Coronary artery (tissue), 2 donors: ENCODE data around the gene FOLH1.
"Not testable (repeated sequence)": the region's sequence is repeated elsewhere in the genome, so short reads cannot be mapped to it uniquely, and the experiment has no call there.

Source experiments
- DNase-seq: peaks from one replicate; pipeline ENCODE4 v3.0.0-alpha.2; 2017; ENCODE audit warnings: low spot score
- H3K27ac ChIP-seq, 2 donors: fragments of 200-600 bp; sonication (generic); one replicate each; pipeline ENCODE4 v1.5.1; 2016 to 2019
- H3K4me3 ChIP-seq: fragments of 200-600 bp; sonication (generic); 2 replicates; pipeline ENCODE4 v1.5.1; 2016; ENCODE audit warnings: mild to moderate bottlenecking, moderate library complexity
- CTCF ChIP-seq: fragments of 200-600 bp; sonication (generic); IDR thresholded peaks from one replicate; pipeline ENCODE4 v1.5.1; 2019; ENCODE audit warnings: antibody characterized with exemption

The FOLH1 gene

DNA sequence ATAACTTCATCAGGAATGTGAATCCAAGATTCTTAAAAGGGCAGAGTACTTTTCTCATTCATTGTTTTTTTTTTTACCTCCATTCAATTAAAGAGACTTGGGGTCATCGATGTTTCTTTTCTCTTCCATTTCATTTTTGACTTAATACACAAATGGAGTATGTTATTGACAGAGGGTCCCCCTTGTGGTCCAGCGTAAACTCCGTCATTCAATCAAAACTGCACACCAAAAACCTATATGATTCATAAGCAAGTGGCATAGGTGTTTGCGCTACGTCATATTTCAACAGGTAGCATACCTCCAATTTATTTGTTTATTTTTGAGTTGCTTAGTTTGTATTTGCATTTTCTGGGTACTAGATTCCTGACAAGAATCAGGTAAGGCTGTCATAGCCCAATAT lies 12.7 kb upstream of the FOLH1 start:
- no peak for TF ChIP-seq CTCF
- no peak for DNase-seq
- H3K4me3 ChIP-seq: no peak overlapping the region
- no peak overlapping the region for H3K27ac ChIP-seq

DNA sequence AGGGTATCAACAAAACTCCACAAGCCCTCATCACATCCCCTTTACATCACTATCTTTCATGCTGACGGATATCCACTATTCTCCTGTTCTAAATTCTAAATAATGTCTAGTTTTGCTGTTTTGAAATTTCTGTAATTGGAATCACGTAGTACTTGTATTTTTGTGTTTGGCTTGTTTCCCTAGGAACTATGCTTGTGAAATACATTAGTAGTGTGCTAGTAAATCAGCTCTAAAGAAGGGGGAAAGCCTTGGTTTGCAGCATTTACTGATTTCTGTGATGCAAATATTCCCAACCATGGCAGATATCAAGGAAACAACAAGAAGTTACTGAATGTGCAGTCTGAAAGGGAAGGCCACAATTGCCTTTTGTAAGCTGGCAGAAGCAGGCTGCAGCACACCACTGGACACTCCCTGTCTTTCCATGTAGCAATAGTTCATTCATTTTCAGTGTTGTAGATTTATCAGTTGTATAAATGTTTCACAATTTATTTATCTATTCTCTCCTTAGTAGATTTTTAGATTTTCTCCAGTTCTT lies 4.7 kb upstream of the FOLH1 start:
- TF ChIP-seq CTCF: no peak
- no peak overlapping the region for H3K4me3 ChIP-seq
- no peak overlapping the region for H3K27ac ChIP-seq
- no peak for DNase-seq

- H3K27ac ChIP-seq, DNase-seq, H3K4me3 ChIP-seq: not testable (repeated sequence)
Observed at GRCh38 chr11:49206999-49207398, 1.4 kb downstream of the FOLH1 start.

- no peak for TF ChIP-seq CTCF
- Histone ChIP-seq H3K4me3 (no peak overlapping the region), H3K27ac (no peak overlapping the region)
- DNase-seq: no peak
Observed at GRCh38 chr11:49202287-49202976, 6.0 kb downstream of the FOLH1 start.

DNA sequence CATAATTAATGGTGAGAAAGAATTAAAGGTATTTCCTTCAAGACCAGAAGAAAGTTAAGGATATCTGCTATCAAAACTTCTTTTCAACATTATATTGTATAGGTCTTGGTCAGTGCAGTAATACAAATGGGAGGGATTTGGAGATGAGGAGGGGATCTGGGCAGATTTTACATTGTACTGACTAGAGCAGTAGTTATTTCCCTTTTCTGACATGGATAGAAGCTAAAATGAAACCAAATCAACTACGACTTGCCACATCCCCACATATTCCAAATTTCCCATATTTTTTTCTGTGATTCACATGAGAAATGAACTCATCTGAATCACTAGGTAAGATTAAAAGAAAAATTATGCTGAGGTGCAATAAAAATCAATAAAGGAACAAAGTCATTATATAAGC lies 11.6 kb downstream of the FOLH1 start:
- not testable (repeated sequence) for H3K4me3 ChIP-seq, H3K27ac ChIP-seq, DNase-seq

GRCh38 chr11:49196002-49196401 lies 12.4 kb downstream of the FOLH1 start:
- DNase-seq, H3K27ac ChIP-seq, H3K4me3 ChIP-seq: not testable (repeated sequence)

- not testable (repeated sequence) for DNase-seq, H3K27ac ChIP-seq, H3K4me3 ChIP-seq
Observed at GRCh38 chr11:49190287-49190686, 18.1 kb downstream of the FOLH1 start.

DNA sequence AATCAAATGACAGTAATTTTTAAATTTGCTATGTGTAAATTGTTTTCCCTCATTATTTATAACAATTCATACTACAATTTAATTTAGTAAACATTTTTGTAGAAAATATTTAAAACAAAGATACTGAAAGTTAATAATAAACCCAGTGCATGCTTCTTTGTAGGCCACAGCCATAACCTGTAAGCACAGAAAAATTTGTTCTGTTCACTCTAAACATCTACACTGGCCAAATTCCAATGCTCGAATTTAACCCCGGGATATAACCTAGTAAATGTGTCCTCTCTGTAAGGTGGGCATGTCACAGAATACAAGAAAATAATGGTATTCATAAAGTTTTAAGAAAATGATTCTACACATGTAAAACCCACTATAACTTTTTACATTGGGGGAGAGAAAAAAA lies 22.2 kb downstream of the FOLH1 start:
- not testable (repeated sequence) for DNase-seq, H3K27ac ChIP-seq, H3K4me3 ChIP-seq

DNA sequence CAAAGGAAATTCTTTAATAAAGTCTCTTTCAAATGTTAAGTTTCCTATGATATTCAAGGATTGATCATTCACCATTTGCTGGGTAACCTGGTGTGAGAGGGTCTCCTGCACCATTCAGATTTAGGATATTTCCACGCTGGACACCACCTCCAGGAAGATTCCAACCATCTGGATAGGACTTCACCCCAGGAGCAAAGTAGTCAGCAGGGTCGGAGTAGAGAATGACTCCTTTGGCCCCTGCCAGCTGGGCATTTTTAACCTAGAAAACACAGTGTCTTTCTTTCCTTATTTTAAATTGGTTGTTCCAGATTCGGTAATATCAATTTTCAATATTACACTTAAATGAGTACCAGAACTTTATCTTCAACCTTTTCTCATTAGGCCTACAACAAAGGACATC lies 22.8 kb downstream of the FOLH1 start:
- not testable (repeated sequence) for H3K27ac ChIP-seq, DNase-seq, H3K4me3 ChIP-seq

DNA sequence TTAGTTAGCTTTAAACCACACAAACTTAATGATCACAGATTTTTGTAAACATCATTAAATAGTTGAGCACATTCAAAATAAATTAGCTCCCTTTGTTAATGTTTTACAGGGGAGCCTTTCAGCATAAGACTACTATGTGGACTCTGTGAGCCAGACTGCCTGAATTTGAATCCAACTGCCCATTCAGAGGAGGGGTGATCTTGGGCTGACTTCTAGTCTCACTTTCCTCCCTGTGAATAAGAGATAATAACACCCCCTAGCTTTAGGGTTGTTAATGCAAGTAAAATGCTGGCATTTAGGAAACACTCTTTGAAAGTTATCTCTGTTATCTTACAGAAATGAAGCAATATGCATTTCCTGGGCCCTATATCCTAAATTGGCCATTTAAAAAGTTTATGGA lies 23.6 kb downstream of the FOLH1 start:
- not testable (repeated sequence) for H3K4me3 ChIP-seq, H3K27ac ChIP-seq, DNase-seq

DNA sequence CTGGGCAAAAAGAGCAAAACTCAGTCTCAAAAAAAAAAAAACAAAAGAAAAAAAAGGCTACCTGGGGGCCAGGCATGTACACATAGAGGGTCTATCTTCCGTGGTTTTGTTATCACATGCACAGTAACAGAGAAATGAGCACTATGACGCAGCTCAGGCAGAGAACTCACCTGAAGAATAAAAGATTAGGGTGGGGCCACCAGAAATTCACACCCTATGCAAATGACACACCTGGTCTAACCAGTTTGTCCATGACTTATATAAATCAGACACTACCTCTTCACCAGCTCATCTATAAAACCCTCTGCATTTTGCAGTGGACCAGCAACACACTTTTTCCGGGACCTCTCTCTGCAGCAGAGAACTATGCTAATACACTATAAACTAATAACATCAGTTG lies 30.5 kb downstream of the FOLH1 start:
- H3K27ac ChIP-seq, H3K4me3 ChIP-seq, DNase-seq: not testable (repeated sequence)

- not testable (repeated sequence) for DNase-seq, H3K4me3 ChIP-seq, H3K27ac ChIP-seq
Observed at GRCh38 chr11:49175378-49175777, 33.0 kb downstream of the FOLH1 start.

DNA sequence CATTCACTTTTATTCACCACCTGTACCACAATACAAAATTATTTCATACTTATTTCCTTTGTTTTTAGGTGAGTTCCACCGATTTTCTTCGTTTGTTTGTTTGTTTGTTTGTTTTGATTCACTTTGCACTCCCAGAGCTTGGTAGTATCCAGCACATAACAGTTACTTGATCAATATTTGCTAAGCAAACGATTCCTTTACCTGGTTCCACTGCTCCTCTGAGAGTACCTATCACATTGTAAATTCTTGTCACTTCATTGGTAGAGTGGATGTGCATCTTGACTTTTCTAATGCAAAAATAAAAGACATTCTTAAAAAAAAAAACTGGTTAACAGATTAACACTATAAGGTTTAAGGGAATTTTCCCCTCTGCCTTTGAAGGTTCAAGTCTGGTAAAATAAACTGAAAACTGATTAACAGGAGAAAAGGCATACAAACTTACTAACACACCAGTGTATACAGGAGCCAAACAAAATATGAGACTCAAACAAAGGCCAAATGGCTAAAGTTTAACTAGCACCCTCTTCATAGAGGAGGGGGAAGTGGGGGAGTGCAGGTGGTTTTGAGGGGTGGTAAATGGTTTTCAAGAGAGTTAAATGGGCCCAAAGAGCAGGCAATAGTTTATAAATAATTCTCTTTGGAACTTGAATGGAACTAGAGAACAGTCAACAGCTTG lies 33.6 kb downstream of the FOLH1 start:
- DNase-seq, H3K4me3 ChIP-seq, H3K27ac ChIP-seq: not testable (repeated sequence)

DNA sequence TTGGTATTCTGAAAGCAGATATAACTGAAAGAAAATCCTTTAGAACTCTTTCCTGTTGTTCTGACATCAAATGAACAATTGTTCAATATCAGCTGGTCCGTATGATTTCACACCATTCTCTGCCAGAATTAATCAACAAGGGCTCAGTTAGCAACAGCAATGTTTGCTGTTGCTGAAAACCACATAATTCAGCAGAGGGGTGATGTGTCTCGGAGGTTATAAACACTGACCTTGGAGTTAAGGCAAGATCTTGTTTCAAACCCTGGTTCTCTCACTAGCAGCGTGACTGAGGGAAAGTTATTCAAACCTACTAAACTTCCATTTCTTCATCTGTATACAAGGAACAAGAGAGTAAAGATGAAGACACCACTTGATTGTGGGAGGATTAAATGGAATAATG lies 36.8 kb downstream of the FOLH1 start:
- H3K4me3 ChIP-seq, DNase-seq, H3K27ac ChIP-seq: not testable (repeated sequence)

DNA sequence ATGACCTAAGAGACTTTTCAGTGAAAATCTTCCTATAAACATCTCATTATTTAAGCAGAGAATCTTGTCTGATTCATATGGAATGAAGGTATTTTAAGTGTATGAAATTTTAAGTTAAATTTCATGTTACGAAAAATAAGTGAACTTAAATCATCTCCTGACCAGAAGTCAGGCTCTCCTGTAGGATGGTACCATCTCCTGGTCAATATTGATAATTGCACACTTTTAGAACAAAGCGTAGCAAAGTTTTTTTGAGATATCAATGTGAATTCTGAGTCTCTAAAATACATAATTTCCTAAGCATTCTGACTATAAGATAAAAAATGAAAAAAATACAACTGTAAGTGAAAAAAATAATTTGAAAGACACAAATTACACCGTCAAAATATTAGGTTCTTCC lies 38.8 kb downstream of the FOLH1 start:
- not testable (repeated sequence) for H3K4me3 ChIP-seq, DNase-seq, H3K27ac ChIP-seq

DNA sequence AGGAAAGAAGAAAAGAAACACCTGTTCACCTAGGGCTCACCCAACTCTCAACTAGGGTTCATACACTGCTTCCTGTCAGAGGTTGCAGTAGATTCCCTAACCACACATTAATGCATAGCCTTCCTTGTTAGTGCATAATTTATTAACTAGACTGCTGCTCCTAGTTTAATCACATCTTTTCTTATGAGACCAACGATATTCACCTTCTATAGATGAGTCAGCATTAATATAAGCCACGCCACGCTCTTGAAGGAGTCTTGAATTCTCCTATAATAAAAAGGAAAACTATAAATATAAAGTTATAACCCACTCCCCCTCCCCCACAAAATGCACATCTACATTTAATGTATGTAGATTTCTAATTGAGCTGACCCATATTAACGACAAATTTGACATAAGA lies 39.4 kb downstream of the FOLH1 start:
- not testable (repeated sequence) for H3K27ac ChIP-seq, DNase-seq, H3K4me3 ChIP-seq
